ENCODE measurements around the gene ARRB2. TPM values are rescaled to one million over a fixed set of nuclear protein-coding genes. Genes with fewer than 3 reads are reported as not detected.

ARRB2 gene
- total RNA-seq, result 10 to 100 TPM; 18.2 to 38.6 (median 23.9) TPM
- long read RNA-seq, partial matches to known transcripts, result 1 of 2 reads
- long read RNA-seq, other reads (novel, unspliced or antisense), result 1 of 2 reads

DNA sequence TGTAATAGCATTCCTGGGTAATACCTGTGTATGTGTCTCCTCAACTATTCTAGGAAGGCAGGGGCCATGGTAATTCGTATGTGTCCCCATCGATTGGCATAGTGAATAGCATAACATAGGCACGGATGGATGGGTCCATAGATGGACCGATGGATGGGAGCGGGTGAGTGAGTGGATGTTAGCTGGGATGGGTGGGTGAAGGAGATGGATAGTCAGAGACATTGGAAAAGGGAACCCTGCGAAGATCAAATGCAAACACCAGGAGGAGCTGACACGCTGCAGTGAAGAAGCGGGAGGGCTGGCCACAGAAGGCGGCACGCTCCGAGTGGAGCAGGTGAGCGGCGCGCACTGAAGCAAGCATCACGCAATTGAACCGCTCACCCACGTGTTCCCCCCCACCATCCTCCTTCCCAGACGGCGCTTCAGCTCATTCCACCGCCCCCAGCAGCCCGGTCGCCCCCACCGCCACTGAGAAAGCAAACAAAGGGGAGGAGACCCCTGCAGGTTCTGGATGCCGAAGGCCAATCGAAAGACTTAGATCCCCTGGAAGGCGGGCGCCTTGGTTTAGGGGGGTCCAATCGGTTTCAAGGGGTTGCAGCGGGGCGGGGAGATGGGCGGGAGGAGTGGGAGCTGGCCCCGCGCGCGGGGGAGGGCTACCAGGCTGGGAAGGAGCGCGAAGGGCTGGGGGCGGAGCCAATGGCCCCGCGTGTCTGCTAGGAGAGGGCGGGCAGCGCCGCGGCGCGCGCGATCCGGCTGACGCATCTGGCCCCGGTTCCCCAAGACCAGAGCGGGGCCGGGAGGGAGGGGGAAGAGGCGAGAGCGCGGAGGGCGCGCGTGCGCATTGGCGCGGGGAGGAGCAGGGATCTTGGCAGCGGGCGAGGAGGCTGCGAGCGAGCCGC lies at the start of gene ARRB2:
TSS of gene ARRB2 (plus strand) at position 839 of the 899 bp plus-strand sequence. CDS start 90 bp downstream, outside the sequence.
- peak; percentile 58 for TF ChIP-seq POLR2A (IDR thresholded peaks at IDR 0.05)
- peak; percentile 66 to 78 (median 70) for TF ChIP-seq CTCF (IDR thresholded peaks at IDR 0.05)
- intact Hi-C loops (cut with DNase I), result loop anchor here (10.0 kb wide), 2 partner anchors 135 to 175 kb away; no protein-coding TSS in a partner anchor

DNA sequence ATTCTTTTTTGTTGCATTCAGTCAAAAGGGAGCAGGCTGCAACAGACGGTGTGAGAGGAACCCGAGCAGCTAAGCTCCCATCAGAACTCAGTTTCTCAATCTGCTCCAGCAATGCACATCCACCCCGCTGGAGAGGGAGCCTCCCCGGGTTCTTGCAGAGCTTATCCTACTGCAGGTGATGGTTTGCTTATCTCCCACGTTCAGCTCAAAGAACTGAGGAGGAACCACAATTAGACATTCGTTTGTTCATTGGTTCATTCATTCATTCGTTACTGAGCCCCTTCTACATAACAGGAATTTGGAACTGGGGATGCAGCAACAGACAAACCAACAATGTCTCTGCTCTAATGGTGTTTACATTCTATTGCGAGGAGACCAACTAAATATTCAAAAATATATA lies 46.7 kb upstream of the ARRB2 start:
- no peak for TF ChIP-seq POLR2A (IDR thresholded peaks at IDR 0.05)
- no peak for TF ChIP-seq CTCF (IDR thresholded peaks at IDR 0.05)
- Histone ChIP-seq H3K36me3 (no peaks in the 10 kb centered on the region), H3K4me1 (peaks cover 0 to 11% (median 3%) of the 10 kb centered on the region in 4 donors), H3K27me3 (no peaks in the 10 kb centered on the region), H3K27ac (no peak overlapping the region), H3K9me3 (no peaks in the 10 kb centered on the region), H3K4me3 (no peak overlapping the region)
- 73% methylated on average over 7 of the region's 8 CpGs for WGBS (ENCODE audit: insufficient coverage, low coverage, low lambda C conversion rate, missing lambda C conversion rate)
- intact Hi-C loops (cut with DNase I), result no loop called here
- DNase-seq (no peak), ATAC-seq (no peak)

More for the DNA sequence above, at the start of gene ARRB2:
- Histone ChIP-seq H3K4me1 (peaks cover 0 to 31% (median 16%) of the 10 kb centered on the region in 4 donors), H3K27ac (peak within 1 kb of the TSS; percentile 74 to 89 (median 77)), H3K4me3 (peak within 1 kb of the TSS; percentile 58 to 65 (median 58)), H3K9me3 (no peaks in the 10 kb centered on the region), H3K36me3 (no peaks in the 10 kb centered on the region), H3K27me3 (no peaks in the 10 kb centered on the region)
- DNase-seq (peak; percentile 99), ATAC-seq (peak; percentile 82 to 91 (median 84))
- WGBS (ENCODE audit: insufficient coverage, low coverage, low lambda C conversion rate, missing lambda C conversion rate), result 2% methylated on average over 13 of the region's 67 CpGs

DNA sequence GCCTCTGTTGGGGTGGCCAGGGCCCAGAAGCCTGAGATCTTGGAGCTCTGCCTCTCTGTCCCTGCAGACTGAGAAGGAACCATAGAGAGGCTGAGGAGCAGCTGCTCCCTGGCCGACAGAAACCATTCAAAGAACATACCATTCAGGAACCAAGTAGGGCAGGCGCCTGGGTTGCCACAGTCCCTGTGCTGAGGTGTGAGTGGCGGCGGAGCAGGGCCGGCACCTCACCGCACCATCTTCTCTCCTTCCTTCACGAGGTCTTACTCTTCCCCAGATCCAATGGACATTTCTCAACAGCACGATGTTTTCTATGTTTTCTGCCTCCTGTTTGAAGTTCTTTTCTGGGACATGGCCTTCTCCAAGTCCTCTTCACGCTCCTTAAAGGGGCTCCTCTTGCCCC lies 46.2 kb upstream of the ARRB2 start:
- Histone ChIP-seq H3K9me3 (no peaks in the 10 kb centered on the region), H3K27me3 (no peaks in the 10 kb centered on the region), H3K36me3 (no peaks in the 10 kb centered on the region), H3K4me1 (peaks cover 0 to 11% (median 3%) of the 10 kb centered on the region in 4 donors), H3K27ac (peak overlapping the region in 2 of 3 donors; percentile 2 to 78), H3K4me3 (no peak overlapping the region)
- DNase-seq (no peak), ATAC-seq (no peak)
- intact Hi-C loops (cut with DNase I), result no loop called here
- WGBS (ENCODE audit: insufficient coverage, low coverage, low lambda C conversion rate, missing lambda C conversion rate), result 91% methylated on average over 6 of the region's 9 CpGs
- no peak for TF ChIP-seq POLR2A (IDR thresholded peaks at IDR 0.05)
- no peak for TF ChIP-seq CTCF (IDR thresholded peaks at IDR 0.05)

DNA sequence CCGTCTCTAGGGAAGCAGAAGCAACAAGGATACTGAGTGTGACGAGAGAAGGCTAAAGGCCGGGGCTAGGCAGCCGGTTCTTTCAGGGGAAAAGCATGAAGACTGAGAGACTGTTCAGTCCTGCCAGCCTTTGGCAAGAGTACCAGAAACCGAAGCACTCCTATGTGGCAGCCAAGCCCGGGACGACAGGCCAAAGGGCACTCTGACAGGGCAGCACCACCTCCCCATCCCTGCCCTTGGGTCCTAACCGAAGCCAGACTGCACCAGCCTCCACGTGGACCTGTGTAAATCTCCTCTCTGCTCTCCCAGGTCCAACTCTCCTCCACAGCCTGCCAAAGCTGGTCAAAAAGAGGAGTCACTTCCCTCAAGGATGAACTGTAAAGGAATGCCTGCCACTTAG lies 45.4 kb upstream of the ARRB2 start:
- intact Hi-C loops (cut with DNase I), result no loop called here
- WGBS (ENCODE audit: insufficient coverage, low coverage, low lambda C conversion rate, missing lambda C conversion rate), result 31% methylated on average over 8 of the region's 9 CpGs
- TF ChIP-seq POLR2A (IDR thresholded peaks at IDR 0.05) (no peak), CTCF (IDR thresholded peaks at IDR 0.05) (no peak)
- H3K4me3 ChIP-seq, result no peak overlapping the region
- no peaks in the 10 kb centered on the region for H3K27me3 ChIP-seq
- H3K36me3 ChIP-seq, result no peaks in the 10 kb centered on the region
- H3K27ac ChIP-seq, result peak overlapping the region; percentile 2 to 78 (median 37)
- peak; percentile 81 to 95 (median 91) for DNase-seq
- ATAC-seq, result peak; percentile 99 to 100 (median 99)
- H3K4me1 ChIP-seq, result peaks cover 0 to 11% (median 3%) of the 10 kb centered on the region in 4 donors
- no peaks in the 10 kb centered on the region for H3K9me3 ChIP-seq
